ENCODE data around the gene CCDC194. TPM values are rescaled to one million over a fixed set of nuclear protein-coding genes. Genes with fewer than 3 reads are reported as not detected.

CCDC194 gene, protein sequence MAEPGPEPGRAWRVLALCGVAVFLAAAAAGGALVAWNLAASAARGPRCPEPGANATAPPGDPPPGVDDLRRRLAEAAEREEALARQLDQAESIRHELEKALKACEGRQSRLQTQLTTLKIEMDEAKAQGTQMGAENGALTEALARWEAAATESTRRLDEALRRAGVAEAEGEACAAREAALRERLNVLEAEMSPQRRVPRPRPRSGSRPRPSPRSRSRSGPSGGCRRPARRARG
- total RNA-seq (2022) (not detected in 2 replicates), Bru-seq, nascent RNA (percentile 17 among the genes with signal in this experiment), BruChase-seq, experiment 1, labeled RNA remaining after a 6-hour chase (percentile 12 among the genes with signal in this experiment), BruChase-seq, experiment 2, labeled RNA remaining after a 2-hour chase (not detected)
- long read RNA-seq = 0 reads

DNA sequence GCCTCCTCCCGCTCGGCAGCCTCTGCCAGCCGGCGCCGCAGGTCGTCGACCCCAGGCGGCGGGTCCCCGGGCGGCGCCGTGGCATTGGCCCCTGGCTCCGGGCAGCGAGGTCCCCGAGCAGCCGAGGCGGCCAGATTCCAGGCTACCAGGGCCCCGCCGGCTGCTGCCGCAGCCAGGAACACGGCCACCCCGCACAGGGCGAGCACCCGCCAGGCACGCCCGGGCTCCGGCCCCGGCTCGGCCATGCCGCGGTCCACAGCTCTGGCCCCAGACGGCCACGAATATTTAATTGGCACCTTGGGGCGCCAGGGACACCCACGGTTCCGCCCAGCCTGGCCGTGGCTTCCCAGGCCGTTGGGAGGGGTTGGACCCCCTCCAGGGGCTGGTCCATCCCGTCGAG, at the start of gene CCDC194:
TSS of gene CCDC194 (minus strand) at position 283 of the 400 bp plus-strand sequence. CDS start at position 245, 38 bp downstream.
- Mint-ChIP-seq H3K27me3 (ENCODE audit: unreplicated experiment) (no peaks in the 10 kb centered on the region), H3K4me1 (ENCODE audit: low read depth, unreplicated experiment) (no peaks in the 10 kb centered on the region), H3K36me3 (ENCODE audit: insufficient read depth, unreplicated experiment) (no peaks in the 10 kb centered on the region), H3K4me3 (ENCODE audit: low read depth, unreplicated experiment) (no peak within 1 kb of the TSS), H3K9me3 (ENCODE audit: low read depth, unreplicated experiment) (no peaks in the 10 kb centered on the region), H3K27ac (ENCODE audit: unreplicated experiment) (no peak within 1 kb of the TSS)
- no peak for DNase-seq
- CTCF ChIA-PET = no interaction called here
- intact Hi-C loops (cut with micrococcal nuclease; ENCODE audit: unreplicated experiment) = no loop called here
- TF ChIP-seq, protein P1, sequence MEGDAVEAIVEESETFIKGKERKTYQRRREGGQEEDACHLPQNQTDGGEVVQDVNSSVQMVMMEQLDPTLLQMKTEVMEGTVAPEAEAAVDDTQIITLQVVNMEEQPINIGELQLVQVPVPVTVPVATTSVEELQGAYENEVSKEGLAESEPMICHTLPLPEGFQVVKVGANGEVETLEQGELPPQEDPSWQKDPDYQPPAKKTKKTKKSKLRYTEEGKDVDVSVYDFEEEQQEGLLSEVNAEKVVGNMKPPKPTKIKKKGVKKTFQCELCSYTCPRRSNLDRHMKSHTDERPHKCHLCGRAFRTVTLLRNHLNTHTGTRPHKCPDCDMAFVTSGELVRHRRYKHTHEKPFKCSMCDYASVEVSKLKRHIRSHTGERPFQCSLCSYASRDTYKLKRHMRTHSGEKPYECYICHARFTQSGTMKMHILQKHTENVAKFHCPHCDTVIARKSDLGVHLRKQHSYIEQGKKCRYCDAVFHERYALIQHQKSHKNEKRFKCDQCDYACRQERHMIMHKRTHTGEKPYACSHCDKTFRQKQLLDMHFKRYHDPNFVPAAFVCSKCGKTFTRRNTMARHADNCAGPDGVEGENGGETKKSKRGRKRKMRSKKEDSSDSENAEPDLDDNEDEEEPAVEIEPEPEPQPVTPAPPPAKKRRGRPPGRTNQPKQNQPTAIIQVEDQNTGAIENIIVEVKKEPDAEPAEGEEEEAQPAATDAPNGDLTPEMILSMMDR (IDR thresholded peaks at IDR 0.05; ENCODE audit: unreplicated experiment) = no peak
- no TSS peak for BruUV-seq (replicated peaks)

DNA sequence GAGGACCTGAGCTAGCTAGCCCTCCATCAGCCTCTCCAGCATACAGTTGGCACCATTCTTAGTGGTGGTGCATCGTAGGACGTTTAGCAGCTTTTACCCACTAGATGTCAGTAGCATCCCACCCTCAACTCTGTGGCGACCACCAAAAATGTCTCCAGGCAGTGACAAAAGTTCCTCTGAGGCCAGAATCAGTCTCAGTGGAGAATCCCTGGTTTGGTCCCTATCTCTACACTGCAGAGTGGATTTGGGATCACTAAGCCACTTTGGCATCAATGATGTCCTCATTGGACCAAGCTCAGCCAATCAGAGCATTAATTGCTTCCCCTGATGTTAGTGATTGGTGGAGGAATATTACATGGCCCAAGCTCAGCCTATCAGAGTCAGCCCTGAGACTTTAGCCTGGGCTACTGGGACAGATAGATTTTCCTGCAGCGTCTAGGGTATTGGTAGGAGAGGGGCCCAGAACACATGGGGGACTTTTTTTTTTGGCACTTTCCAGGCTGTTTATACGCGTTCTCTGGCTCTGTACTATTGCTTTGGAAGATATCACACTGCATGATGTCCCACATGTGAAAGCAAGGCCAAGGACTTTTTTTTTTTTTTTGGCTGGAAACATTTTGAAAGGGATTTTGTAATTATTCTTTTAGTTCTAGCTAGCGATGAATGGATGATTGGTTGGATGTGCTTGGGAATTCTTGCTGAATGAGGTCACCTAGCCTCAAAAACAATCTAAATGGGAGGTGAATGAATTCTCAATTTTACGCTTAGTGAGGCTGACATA, 47.4 kb upstream of the CCDC194 start:
- no peak overlapping the region for H3K27ac Mint-ChIP-seq (ENCODE audit: unreplicated experiment)
- H3K4me1 Mint-ChIP-seq (ENCODE audit: low read depth, unreplicated experiment) = no peaks in the 10 kb centered on the region
- no peak for DNase-seq
- H3K27me3 Mint-ChIP-seq (ENCODE audit: unreplicated experiment) = peaks cover 17% of the 10 kb centered on the region
- no TSS peak for BruUV-seq (replicated peaks)
- no peaks in the 10 kb centered on the region for H3K9me3 Mint-ChIP-seq (ENCODE audit: low read depth, unreplicated experiment)
- H3K4me3 Mint-ChIP-seq (ENCODE audit: low read depth, unreplicated experiment) = no peak overlapping the region
- CTCF ChIA-PET = interaction anchor here (0.5 to 0.9 kb wide), 6 partner anchors 9 to 554 kb away, joined by 3 to 6 read pairs (median 4); no protein-coding TSS in a partner anchor
- no peaks in the 10 kb centered on the region for H3K36me3 Mint-ChIP-seq (ENCODE audit: insufficient read depth, unreplicated experiment)
- TF ChIP-seq, protein P1 (IDR thresholded peaks at IDR 0.05; ENCODE audit: unreplicated experiment) = no peak
- intact Hi-C loops (cut with micrococcal nuclease; ENCODE audit: unreplicated experiment) = no loop called here

- CTCF ChIA-PET = no interaction called here
- H3K4me1 Mint-ChIP-seq (ENCODE audit: low read depth, unreplicated experiment) = no peaks in the 10 kb centered on the region
- intact Hi-C loops (cut with micrococcal nuclease; ENCODE audit: unreplicated experiment) = no loop called here
Measured at GRCh38 chr19:17436874-17437267, 42.9 kb upstream of the CCDC194 start.

DNA sequence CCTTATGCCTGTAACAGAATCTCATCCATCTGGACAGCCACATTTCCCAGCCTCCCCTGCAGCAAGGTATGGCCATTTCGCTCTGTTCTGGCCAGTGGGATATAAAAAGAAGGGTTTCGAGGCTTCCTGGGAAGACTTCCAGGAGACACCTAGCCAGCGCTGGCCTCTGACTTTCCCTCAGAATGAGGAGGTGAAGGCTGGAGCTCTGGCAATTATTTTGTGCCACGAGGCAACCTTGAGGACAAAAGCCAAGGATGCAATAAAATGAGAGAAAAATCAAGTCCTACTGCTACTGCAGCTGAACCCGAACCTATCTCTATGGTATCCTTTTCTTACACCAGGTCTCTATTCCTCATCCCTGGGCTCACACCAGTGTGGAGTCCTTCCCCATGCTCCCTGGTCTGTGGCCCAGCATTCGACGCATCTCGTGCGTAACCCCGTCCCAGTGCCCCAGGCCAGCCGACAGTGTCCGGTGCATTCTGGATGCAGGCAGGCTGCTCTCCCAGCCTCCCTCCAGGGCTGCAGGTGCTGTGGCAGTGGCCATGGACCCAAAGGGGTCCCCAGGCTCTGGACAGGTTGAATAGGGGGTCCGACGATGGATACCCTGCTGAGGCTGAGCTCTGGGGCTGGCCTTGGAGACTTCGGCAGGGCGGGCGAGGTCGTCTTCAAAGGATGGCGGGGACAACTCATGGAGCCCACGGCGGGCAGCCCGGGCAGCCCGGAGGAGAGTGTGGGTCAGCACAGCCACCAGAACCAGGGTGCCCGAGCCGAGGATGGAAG, 42.3 kb upstream of the CCDC194 start:
- no peaks in the 10 kb centered on the region for H3K4me1 Mint-ChIP-seq (ENCODE audit: low read depth, unreplicated experiment)
- H3K4me3 Mint-ChIP-seq (ENCODE audit: low read depth, unreplicated experiment) = no peak overlapping the region
- peaks cover 17% of the 10 kb centered on the region for H3K27me3 Mint-ChIP-seq (ENCODE audit: unreplicated experiment)
- DNase-seq = no peak
- BruUV-seq (replicated peaks) = no TSS peak
- no peak overlapping the region for H3K27ac Mint-ChIP-seq (ENCODE audit: unreplicated experiment)
- no peaks in the 10 kb centered on the region for H3K9me3 Mint-ChIP-seq (ENCODE audit: low read depth, unreplicated experiment)
- CTCF ChIA-PET = no interaction called here
- TF ChIP-seq, protein P1 (IDR thresholded peaks at IDR 0.05; ENCODE audit: unreplicated experiment) = no peak
- intact Hi-C loops (cut with micrococcal nuclease; ENCODE audit: unreplicated experiment) = no loop called here
- no peaks in the 10 kb centered on the region for H3K36me3 Mint-ChIP-seq (ENCODE audit: insufficient read depth, unreplicated experiment)

More at GRCh38 chr19:17436874-17437267, 42.9 kb upstream of the CCDC194 start:
- H3K27me3 Mint-ChIP-seq (ENCODE audit: unreplicated experiment) = peaks cover 17% of the 10 kb centered on the region
- BruUV-seq (replicated peaks) = no TSS peak
- H3K36me3 Mint-ChIP-seq (ENCODE audit: insufficient read depth, unreplicated experiment) = no peaks in the 10 kb centered on the region
- TF ChIP-seq, protein P1 (IDR thresholded peaks at IDR 0.05; ENCODE audit: unreplicated experiment) = no peak
- no peaks in the 10 kb centered on the region for H3K9me3 Mint-ChIP-seq (ENCODE audit: low read depth, unreplicated experiment)
- no peak for DNase-seq
- no peak overlapping the region for H3K4me3 Mint-ChIP-seq (ENCODE audit: low read depth, unreplicated experiment)
- H3K27ac Mint-ChIP-seq (ENCODE audit: unreplicated experiment) = no peak overlapping the region
